GM23338 (cell line): Measurements from ENCODE around the gene RMDN3. TPM values are rescaled to one million over a fixed set of nuclear protein-coding genes. Genes with fewer than 3 reads are reported as not detected.

Experiments used
- ATAC-seq: fragments of 200-7000 bp; cut with Tn5 transposase; 3 replicates; pipeline ENCODE4 v1.9.1; 2020
- DNase-seq: peaks from one replicate; pipeline ENCODE4 v3.0.0-alpha.2; 2015; ENCODE audit warnings: low spot score
- H2AFZ ChIP-seq: fragments of 200-600 bp; sonication (generic); 2 replicates; pipeline ENCODE4 v1.8.0; 2016; ENCODE audit warnings: antibody characterized with exemption, mild to moderate bottlenecking, moderate library complexity
- H3F3A ChIP-seq: fragments of 200-600 bp; sonication (generic); replicated peaks from 2 replicates; pipeline ENCODE4 v1.8.0; 2017; ENCODE audit warnings: antibody characterized with exemption, mixed run types, low read depth
- H3K27ac ChIP-seq: fragments of 200-600 bp; sonication (generic); 2 replicates; pipeline ENCODE4 v1.6.1; 2016; ENCODE audit warnings: low read depth
- H3K27me3 ChIP-seq: fragments of 200-600 bp; sonication (generic); 2 replicates; pipeline ENCODE4 v1.8.0; 2016; ENCODE audit warnings: mild to moderate bottlenecking, mixed run types, moderate library complexity; ENCODE audit not compliant: insufficient read depth
- H3K36me3 ChIP-seq: fragments of 200-600 bp; sonication (generic); 2 replicates; pipeline ENCODE4 v1.8.0; 2016; ENCODE audit warnings: mild to moderate bottlenecking; ENCODE audit not compliant: insufficient read depth
- H3K4me1 ChIP-seq: fragments of 200-600 bp; sonication (generic); 2 replicates; pipeline ENCODE4 v1.8.0; 2016; ENCODE audit warnings: mild to moderate bottlenecking, moderate library complexity; ENCODE audit not compliant: insufficient read depth
- H3K4me2 ChIP-seq: fragments of 200-600 bp; sonication (generic); 2 replicates; pipeline ENCODE4 v1.7.1; 2017; ENCODE audit warnings: mixed run types
- H3K4me3 ChIP-seq: fragments of 200-600 bp; sonication (generic); 2 replicates; pipeline ENCODE4 v1.6.1; 2016; ENCODE audit warnings: mixed run types
- H3K79me2 ChIP-seq: fragments of 200-600 bp; sonication (generic); replicated peaks from 2 replicates; pipeline ENCODE4 v1.8.0; 2017; ENCODE audit warnings: mild to moderate bottlenecking; ENCODE audit not compliant: insufficient read depth
- H3K9me2 ChIP-seq: fragments of 200-600 bp; sonication (generic); 2 replicates; pipeline ENCODE4 v1.8.0; 2017; ENCODE audit not compliant: insufficient read depth
- H4K20me1 ChIP-seq: fragments of 200-600 bp; sonication (generic); replicated peaks from 2 replicates; pipeline ENCODE4 v1.8.0; 2017; ENCODE audit warnings: mild to moderate bottlenecking; ENCODE audit not compliant: insufficient read depth
- H3K27ac Mint-ChIP-seq: 2 replicates; pipeline ENCODE4 v1.8.0; 2020; ENCODE audit warnings: inconsistent platforms, mild to moderate bottlenecking, moderate library complexity, mixed read lengths
- H3K27me3 Mint-ChIP-seq: 3 replicates; pipeline ENCODE4 v1.8.0; 2022; ENCODE audit warnings: low read depth, mild to moderate bottlenecking, moderate library complexity, mixed read lengths, inconsistent platforms; ENCODE audit not compliant: insufficient read depth, poor library complexity
- H3K36me3 Mint-ChIP-seq: 3 replicates; pipeline ENCODE4 v1.8.0; 2021; ENCODE audit warnings: low read depth, mild to moderate bottlenecking, inconsistent platforms, moderate library complexity, mixed read lengths
- H3K4me1 Mint-ChIP-seq: 3 replicates; pipeline ENCODE4 v1.8.0; 2020; ENCODE audit warnings: mild to moderate bottlenecking, inconsistent platforms, mixed read lengths
- H3K4me3 Mint-ChIP-seq: 3 replicates; pipeline ENCODE4 v1.8.0; 2021; ENCODE audit warnings: moderate library complexity, mild to moderate bottlenecking, inconsistent platforms, mixed read lengths
- H3K9me3 Mint-ChIP-seq: 3 replicates; pipeline ENCODE4 v1.8.0; 2020; ENCODE audit warnings: moderate library complexity, mild to moderate bottlenecking, inconsistent platforms, mixed read lengths
- CREB1 ChIP-seq: fragments of 250-450 bp; sonication (Bioruptor Pico); IDR thresholded peaks from 2 replicates; pipeline ENCODE4 v1.5.0; 2020; ENCODE audit warnings: low read depth, mild to moderate bottlenecking, moderate library complexity
- CTCF ChIP-seq, 2 experiments: fragments of 200-600 bp in 1 of 2; sonication (generic) in 1 of 2; conservative IDR thresholded peaks; 2 replicates each; pipeline versions ENCODE4 v1.5.1 to v1.6.1; 2016 to 2017; ENCODE audit warnings: antibody characterized with exemption in 2 of 2, low read depth in 2 of 2, mild to moderate bottlenecking in 2 of 2, moderate library complexity in 1 of 2
- ETS1 ChIP-seq: IDR thresholded peaks from 2 replicates; pipeline ENCODE4 v1.6.1; 2016; ENCODE audit warnings: antibody characterized with exemption
- EZH2 ChIP-seq: fragments of 200-600 bp; sonication (generic); IDR thresholded peaks from one replicate; pipeline ENCODE4 v1.8.0; 2017; ENCODE audit warnings: antibody characterized with exemption, mild to moderate bottlenecking, low read depth; ENCODE audit not compliant: unreplicated experiment
- EZH2phosphoT487 ChIP-seq: fragments of 200-600 bp; sonication (generic); IDR thresholded peaks from one replicate; pipeline ENCODE4 v1.8.1; 2018; ENCODE audit warnings: antibody characterized with exemption; ENCODE audit not compliant: unreplicated experiment
- JUNB ChIP-seq: IDR thresholded peaks from one replicate; pipeline ENCODE4 v1.6.1; 2016; ENCODE audit warnings: antibody characterized with exemption; ENCODE audit not compliant: unreplicated experiment
- NANOG ChIP-seq: IDR thresholded peaks from 2 replicates; pipeline ENCODE4 v1.6.1; 2016; ENCODE audit warnings: antibody characterized with exemption, borderline replicate concordance
- POLR2AphosphoS5 ChIP-seq: IDR thresholded peaks from 2 replicates; pipeline ENCODE4 v1.6.1; 2016; ENCODE audit warnings: antibody characterized with exemption, low read depth
- REST ChIP-seq: IDR thresholded peaks from one replicate; pipeline ENCODE4 v1.6.1; 2018; ENCODE audit warnings: antibody characterized with exemption; ENCODE audit not compliant: unreplicated experiment
- STAT1 ChIP-seq: IDR thresholded peaks from one replicate; pipeline ENCODE4 v1.6.1; 2016; ENCODE audit warnings: antibody characterized with exemption; ENCODE audit not compliant: unreplicated experiment
- ZNF114 ChIP-seq: fragments of 250-450 bp; sonication (Bioruptor Pico); IDR thresholded peaks from 2 replicates; pipeline ENCODE4 v1.5.0; 2020; ENCODE audit warnings: mild to moderate bottlenecking, moderate library complexity
- ZNF331 ChIP-seq: fragments of 250-450 bp; sonication (Bioruptor Pico); IDR thresholded peaks from 2 replicates; pipeline ENCODE4 v1.5.0; 2020; ENCODE audit warnings: low read depth, mild to moderate bottlenecking, moderate library complexity
- ZNF462 ChIP-seq: fragments of 250-450 bp; sonication (Bioruptor Pico); IDR thresholded peaks from 2 replicates; pipeline ENCODE4 v1.5.0; 2020; ENCODE audit warnings: mild to moderate bottlenecking, moderate library complexity
- polyA plus RNA-seq: library from polyadenylated mRNA; unstranded; fragments of >200 nt; fragmentation: Nextera tagmentation; extraction: Ambion mirVana; gene quantifications from 2 replicates; pipeline ENCODE4 v1.2.1, GENCODE V29; 2016
- total RNA-seq: library from RNA; depleted of rRNA; stranded (reverse); fragments of >200 nt; shearing (Covaris generic); gene quantifications from 2 replicates; pipeline ENCODE4 v1.2.3, GENCODE V29; 2014

RMDN3 gene
- total and polyA plus RNA-seq, 2 experiments from 2014 or later, result 15.6 to 17.0 TPM

GRCh38 chr15:40773496-40773895 lies 18.4 kb upstream of the RMDN3 start:
- Mint-ChIP-seq H3K4me3 (no peak overlapping the region), H3K9me3 (no peaks in the 10 kb centered on the region), H3K27ac (no peak overlapping the region), H3K4me1 (peaks cover 9% of the 10 kb centered on the region; the same call in 2 of the 3 replicates), H3K27me3 (peaks cover 15% of the 10 kb centered on the region), H3K36me3 (peaks cover 28% of the 10 kb centered on the region)
- H2AFZ ChIP-seq, result no peak overlapping the region
- H3F3A ChIP-seq, result no peaks in the 10 kb centered on the region
- no peaks in the 10 kb centered on the region for H3K27me3 ChIP-seq
- H3K79me2 ChIP-seq, result no peaks in the 10 kb centered on the region
- H4K20me1 ChIP-seq, result no peaks in the 10 kb centered on the region
- DNase-seq, result no peak
- H3K4me2 ChIP-seq, result no peak overlapping the region
- no peak for ATAC-seq
- H3K9me2 ChIP-seq, result no peaks in the 10 kb centered on the region
- no peak overlapping the region for H3K4me3 ChIP-seq
- no peak for TF ChIP-seq CTCF (conservative IDR thresholded peaks at IDR 0.05; ENCODE audit: low read depth in 2 of 2)
- no peak for TF ChIP-seq NANOG
- TF ChIP-seq ETS1, result no peak
- no peak for TF ChIP-seq ZNF462 (CRISPR knock-in tag)
- TF ChIP-seq CREB1, result no peak
- TF ChIP-seq EZH2phosphoT487, result no peak
- no peak for TF ChIP-seq JUNB
- no peak for TF ChIP-seq ZNF114 (CRISPR knock-in tag)
- no peak for TF ChIP-seq EZH2
- no peak for TF ChIP-seq ZNF331
- no peak for TF ChIP-seq POLR2AphosphoS5
- TF ChIP-seq REST, result no peak
- no peak for TF ChIP-seq STAT1
- no peaks in the 10 kb centered on the region; the same call in 1 of the 2 replicates for H3K36me3 ChIP-seq
- no peak overlapping the region for H3K27ac ChIP-seq
- no peaks in the 10 kb centered on the region for H3K4me1 ChIP-seq
